ENCODE results near the gene PCDH15. TPM values are rescaled to one million over a fixed set of nuclear protein-coding genes. Genes with fewer than 3 reads are reported as not detected.

PCDH15 gene
- not detected for total RNA-seq
- not detected for polyA plus RNA-seq
- not detected for total RNA-seq

GRCh38 chr10:54800741-54801421 is at the start of gene PCDH15:
PCDH15 (minus strand) TSS chr10:54801231; CDS start chr10:54664262, 136,969 bp downstream.
- no peaks in the 10 kb centered on the region for H3K27me3 ChIP-seq (ENCODE audit: control insufficient read depth in 2 of 2, insufficient read depth in 2 of 2, low read length in 2 of 2)
- H3K4me1 Mint-ChIP-seq, result no peaks in the 10 kb centered on the region
- H3K27ac ChIP-seq (ENCODE audit: low read depth, low read length), result no peak within 1 kb of the TSS
- H3K27me3 Mint-ChIP-seq, result no peaks in the 10 kb centered on the region
- H3K9me3 ChIP-seq (ENCODE audit: control insufficient read depth in 2 of 3, low read length in 3 of 3), result no peaks in the 10 kb centered on the region
- no peak for DNase-seq
- H3K4me1 ChIP-seq (ENCODE audit: control insufficient read depth in 2 of 2, insufficient read depth in 2 of 2, low read length in 2 of 2), result no peaks in the 10 kb centered on the region
- ChIA-PET POLR2A (no interaction called here), CTCF (no interaction called here)
- peaks cover 0 to 19% (median 2%) of the 10 kb centered on the region in 11 donors for H3K9me3 Mint-ChIP-seq
- H3K4me3 ChIP-seq (ENCODE audit: low read length), result no peak within 1 kb of the TSS
- no peaks in the 10 kb centered on the region for H3K36me3 Mint-ChIP-seq
- ATAC-seq, result no peak
- no peak within 1 kb of the TSS for H3K27ac Mint-ChIP-seq
- H3K36me3 ChIP-seq (ENCODE audit: control insufficient read depth in 2 of 3, insufficient read depth in 3 of 3, low read length in 3 of 3), result no peaks in the 10 kb centered on the region
- intact Hi-C loops (cut with micrococcal nuclease), result no loop called here
- H3K4me3 Mint-ChIP-seq, result no peak within 1 kb of the TSS

DNA sequence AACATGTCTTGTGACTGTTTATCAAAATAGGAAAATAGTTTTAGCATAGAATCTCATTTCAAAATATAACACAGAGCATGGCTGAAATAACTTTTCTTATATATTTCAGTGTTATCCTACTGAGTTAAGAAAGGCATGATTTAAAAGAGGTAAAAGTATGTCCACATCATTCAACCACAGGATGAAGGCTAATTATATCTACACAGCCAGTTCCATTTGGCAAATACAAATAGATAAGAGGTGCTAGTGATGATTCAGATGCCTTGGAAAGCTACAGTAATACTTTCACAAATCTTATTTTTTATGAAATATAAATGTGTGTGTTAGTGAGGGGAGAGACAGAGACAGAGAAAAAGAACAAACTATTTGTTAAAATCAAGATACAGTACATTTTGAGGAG is 42.9 kb upstream of the PCDH15 start:
- Mint-ChIP-seq H3K36me3 (no peaks in the 10 kb centered on the region), H3K27me3 (no peaks in the 10 kb centered on the region)
- intact Hi-C loops (cut with micrococcal nuclease), result no loop called here

GRCh38 chr10:54843085-54843646 is 42.1 kb upstream of the PCDH15 start:
- DNase-seq (no peak), ATAC-seq (no peak)
- no peaks in the 10 kb centered on the region for H3K36me3 Mint-ChIP-seq
- H3K27ac ChIP-seq (ENCODE audit: low read depth, low read length), result no peak overlapping the region
- no peaks in the 10 kb centered on the region for H3K4me1 Mint-ChIP-seq
- intact Hi-C loops (cut with micrococcal nuclease), result no loop called here
- H3K9me3 Mint-ChIP-seq, result peaks cover 0 to 6% (median 0%) of the 10 kb centered on the region in 11 donors
- H3K27me3 ChIP-seq (ENCODE audit: control insufficient read depth in 2 of 2, insufficient read depth in 2 of 2, low read length in 2 of 2), result no peaks in the 10 kb centered on the region
- H3K27me3 Mint-ChIP-seq, result no peaks in the 10 kb centered on the region
- H3K9me3 ChIP-seq (ENCODE audit: control insufficient read depth in 2 of 3, low read length in 3 of 3), result no peaks in the 10 kb centered on the region
- no peak overlapping the region for H3K27ac Mint-ChIP-seq
- no peaks in the 10 kb centered on the region for H3K36me3 ChIP-seq (ENCODE audit: control insufficient read depth in 2 of 3, insufficient read depth in 3 of 3, low read length in 3 of 3)
- CTCF ChIA-PET, result no interaction called here
- POLR2A ChIA-PET, result no interaction called here
- H3K4me3 ChIP-seq (ENCODE audit: low read length), result no peak overlapping the region
- H3K4me1 ChIP-seq (ENCODE audit: control insufficient read depth in 2 of 2, insufficient read depth in 2 of 2, low read length in 2 of 2), result no peaks in the 10 kb centered on the region
- H3K4me3 Mint-ChIP-seq, result no peak overlapping the region

More for the DNA sequence above, 42.9 kb upstream of the PCDH15 start:
- no peaks in the 10 kb centered on the region for H3K4me1 ChIP-seq (ENCODE audit: control insufficient read depth in 2 of 2, insufficient read depth in 2 of 2, low read length in 2 of 2)
- no peaks in the 10 kb centered on the region for H3K9me3 ChIP-seq (ENCODE audit: control insufficient read depth in 2 of 3, low read length in 3 of 3)
- CTCF ChIA-PET, result no interaction called here
- no peaks in the 10 kb centered on the region for H3K27me3 ChIP-seq (ENCODE audit: control insufficient read depth in 2 of 2, insufficient read depth in 2 of 2, low read length in 2 of 2)
- ATAC-seq (no peak), DNase-seq (no peak)
- Mint-ChIP-seq H3K9me3 (peaks cover 0 to 6% (median 0%) of the 10 kb centered on the region in 11 donors), H3K27ac (no peak overlapping the region), H3K4me3 (no peak overlapping the region), H3K4me1 (no peaks in the 10 kb centered on the region)
- H3K36me3 ChIP-seq (ENCODE audit: control insufficient read depth in 2 of 3, insufficient read depth in 3 of 3, low read length in 3 of 3), result no peaks in the 10 kb centered on the region
- POLR2A ChIA-PET, result no interaction called here
- no peak overlapping the region for H3K4me3 ChIP-seq (ENCODE audit: low read length)
- H3K27ac ChIP-seq (ENCODE audit: low read depth, low read length), result no peak overlapping the region

- H3K36me3 ChIP-seq (ENCODE audit: control insufficient read depth in 2 of 3, insufficient read depth in 3 of 3, low read length in 3 of 3), result no peaks in the 10 kb centered on the region
- H3K4me1 ChIP-seq (ENCODE audit: control insufficient read depth in 2 of 2, insufficient read depth in 2 of 2, low read length in 2 of 2), result no peaks in the 10 kb centered on the region
- Mint-ChIP-seq H3K36me3 (no peaks in the 10 kb centered on the region), H3K4me1 (no peaks in the 10 kb centered on the region), H3K27ac (no peak overlapping the region), H3K4me3 (no peak overlapping the region), H3K27me3 (no peaks in the 10 kb centered on the region), H3K9me3 (peaks cover 0 to 17% (median 2%) of the 10 kb centered on the region in 11 donors)
- ATAC-seq (no peak), DNase-seq (no peak)
- ChIA-PET CTCF (no interaction called here), POLR2A (no interaction called here)
- no peak overlapping the region for H3K4me3 ChIP-seq (ENCODE audit: low read length)
- H3K9me3 ChIP-seq (ENCODE audit: control insufficient read depth in 2 of 3, low read length in 3 of 3), result no peaks in the 10 kb centered on the region
- H3K27ac ChIP-seq (ENCODE audit: low read depth, low read length), result no peak overlapping the region
- no peaks in the 10 kb centered on the region for H3K27me3 ChIP-seq (ENCODE audit: control insufficient read depth in 2 of 2, insufficient read depth in 2 of 2, low read length in 2 of 2)
- intact Hi-C loops (cut with micrococcal nuclease), result no loop called here
Observed at GRCh38 chr10:54837479-54837878, 36.4 kb upstream of the PCDH15 start.

GRCh38 chr10:54833029-54833428 is 32.0 kb upstream of the PCDH15 start:
- Histone ChIP-seq H3K9me3 (ENCODE audit: control insufficient read depth in 2 of 3, low read length in 3 of 3) (no peaks in the 10 kb centered on the region), H3K4me3 (ENCODE audit: low read length) (no peak overlapping the region), H3K27me3 (ENCODE audit: control insufficient read depth in 2 of 2, insufficient read depth in 2 of 2, low read length in 2 of 2) (no peaks in the 10 kb centered on the region), H3K27ac (ENCODE audit: low read depth, low read length) (no peak overlapping the region), H3K4me1 (ENCODE audit: control insufficient read depth in 2 of 2, insufficient read depth in 2 of 2, low read length in 2 of 2) (no peaks in the 10 kb centered on the region), H3K36me3 (ENCODE audit: control insufficient read depth in 2 of 3, insufficient read depth in 3 of 3, low read length in 3 of 3) (no peaks in the 10 kb centered on the region)
- POLR2A ChIA-PET, result no interaction called here
- Mint-ChIP-seq H3K27me3 (no peaks in the 10 kb centered on the region), H3K4me1 (no peaks in the 10 kb centered on the region), H3K27ac (no peak overlapping the region), H3K36me3 (no peaks in the 10 kb centered on the region), H3K9me3 (peaks cover 0 to 17% (median 3%) of the 10 kb centered on the region in 11 donors), H3K4me3 (no peak overlapping the region)
- intact Hi-C loops (cut with micrococcal nuclease), result no loop called here
- CTCF ChIA-PET, result no interaction called here
- no peak for DNase-seq
- no peak for ATAC-seq

GRCh38 chr10:54826994-54827560 is 26.0 kb upstream of the PCDH15 start:
- intact Hi-C loops (cut with micrococcal nuclease), result no loop called here
- ATAC-seq (no peak), DNase-seq (no peak)
- Mint-ChIP-seq H3K36me3 (no peaks in the 10 kb centered on the region), H3K9me3 (peaks cover 0 to 10% (median 4%) of the 10 kb centered on the region in 11 donors), H3K4me1 (no peaks in the 10 kb centered on the region), H3K27ac (no peak overlapping the region), H3K4me3 (no peak overlapping the region), H3K27me3 (no peaks in the 10 kb centered on the region)
- Histone ChIP-seq H3K4me1 (ENCODE audit: control insufficient read depth in 2 of 2, insufficient read depth in 2 of 2, low read length in 2 of 2) (no peaks in the 10 kb centered on the region), H3K36me3 (ENCODE audit: control insufficient read depth in 2 of 3, insufficient read depth in 3 of 3, low read length in 3 of 3) (no peaks in the 10 kb centered on the region), H3K27me3 (ENCODE audit: control insufficient read depth in 2 of 2, insufficient read depth in 2 of 2, low read length in 2 of 2) (no peaks in the 10 kb centered on the region), H3K4me3 (ENCODE audit: low read length) (no peak overlapping the region), H3K9me3 (ENCODE audit: control insufficient read depth in 2 of 3, low read length in 3 of 3) (no peaks in the 10 kb centered on the region), H3K27ac (ENCODE audit: low read depth, low read length) (no peak overlapping the region)
- CTCF ChIA-PET, result no interaction called here
- POLR2A ChIA-PET, result no interaction called here

DNA sequence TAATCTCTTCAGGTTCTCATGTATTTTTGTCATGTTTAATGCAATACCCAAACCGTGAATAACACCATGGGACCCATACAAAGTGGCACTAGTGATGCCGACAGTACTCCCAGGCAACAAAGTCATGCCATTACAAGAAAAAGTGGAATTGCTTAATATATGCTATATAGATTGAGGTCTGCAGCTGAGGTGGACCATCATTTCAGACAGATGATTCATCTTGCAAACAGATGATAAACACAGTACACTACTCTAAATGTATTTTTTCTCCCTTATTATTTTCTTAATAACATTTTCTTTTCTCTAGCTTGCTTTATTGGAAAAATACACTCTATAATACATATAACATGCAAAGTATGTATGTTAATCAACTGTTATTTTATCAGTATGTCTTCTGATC is 14.6 kb upstream of the PCDH15 start:
- H3K9me3 ChIP-seq (ENCODE audit: control insufficient read depth in 2 of 3, low read length in 3 of 3), result no peaks in the 10 kb centered on the region
- no peak overlapping the region for H3K4me3 ChIP-seq (ENCODE audit: low read length)
- peaks cover 0 to 29% (median 4%) of the 10 kb centered on the region in 11 donors for H3K9me3 Mint-ChIP-seq
- ChIA-PET POLR2A (no interaction called here), CTCF (no interaction called here)
- no peak for ATAC-seq
- no peaks in the 10 kb centered on the region for H3K27me3 ChIP-seq (ENCODE audit: control insufficient read depth in 2 of 2, insufficient read depth in 2 of 2, low read length in 2 of 2)
- no peaks in the 10 kb centered on the region for H3K36me3 ChIP-seq (ENCODE audit: control insufficient read depth in 2 of 3, insufficient read depth in 3 of 3, low read length in 3 of 3)
- no peaks in the 10 kb centered on the region for H3K27me3 Mint-ChIP-seq
- no peak for DNase-seq
- H3K4me1 ChIP-seq (ENCODE audit: control insufficient read depth in 2 of 2, insufficient read depth in 2 of 2, low read length in 2 of 2), result no peaks in the 10 kb centered on the region
- no peaks in the 10 kb centered on the region for H3K4me1 Mint-ChIP-seq
- H3K27ac ChIP-seq (ENCODE audit: low read depth, low read length), result no peak overlapping the region
- H3K36me3 Mint-ChIP-seq, result no peaks in the 10 kb centered on the region
- intact Hi-C loops (cut with micrococcal nuclease), result no loop called here
- no peak overlapping the region for H3K4me3 Mint-ChIP-seq
- H3K27ac Mint-ChIP-seq, result no peak overlapping the region
